ENCODE data around the gene TBX19. TPM values are rescaled to one million over a fixed set of nuclear protein-coding genes. Genes with fewer than 3 reads are reported as not detected.

Gene TBX19
- total RNA-seq, 1 experiment from 2014 or later: 3.0 TPM

DNA sequence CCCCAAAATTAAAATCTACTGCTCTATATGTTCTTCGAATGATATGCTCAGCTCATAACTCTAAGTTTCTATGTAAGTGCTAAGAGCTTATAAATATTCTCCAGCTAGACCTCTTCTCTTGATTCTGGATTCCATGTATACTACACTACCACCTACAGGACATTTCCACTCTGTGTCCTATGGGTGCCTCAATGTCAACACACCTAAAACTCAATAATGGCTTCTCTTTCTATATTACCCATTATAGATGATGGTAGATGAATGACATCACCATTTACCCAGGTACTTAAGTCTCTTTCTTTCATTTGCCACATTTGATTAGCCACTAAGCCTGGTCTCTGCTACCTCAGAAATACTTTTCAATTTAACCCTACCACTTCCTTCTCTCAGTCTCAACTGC, 41.3 kb downstream of the TBX19 start:
- intact Hi-C loops (cut with micrococcal nuclease): loop anchor here (2.0 kb wide), 2 partner anchors 87 to 237 kb away; no protein-coding TSS in a partner anchor
- H3K27me3 ChIP-seq (ENCODE audit: insufficient read depth, low read length): no peaks in the 10 kb centered on the region
- ChIA-PET CTCF (interaction anchor here (0.6 to 2.2 kb wide), 7 partner anchors 9 to 240 kb away, joined by 3 to 17 read pairs (median 4); no protein-coding TSS in a partner anchor), RAD21 (ENCODE audit: low non-redundant PET in 1 of 2, low total read pairs in 2 of 2, uncharacterized antibody in 2 of 2, unreplicated experiment in 2 of 2) (interaction anchor here (0.7 to 2.1 kb wide), 3 partner anchors 87 to 240 kb away, joined by 3 to 13 read pairs (median 6); no protein-coding TSS in a partner anchor), POLR2A (no interaction called here)
- TF ChIP-seq EGR1 (IDR thresholded peaks at IDR 0.05; ENCODE audit: low read depth): no peak
- no peak for TF ChIP-seq REST (IDR thresholded peaks at IDR 0.05; ENCODE audit: low read depth)
- TF ChIP-seq, protein P1, sequence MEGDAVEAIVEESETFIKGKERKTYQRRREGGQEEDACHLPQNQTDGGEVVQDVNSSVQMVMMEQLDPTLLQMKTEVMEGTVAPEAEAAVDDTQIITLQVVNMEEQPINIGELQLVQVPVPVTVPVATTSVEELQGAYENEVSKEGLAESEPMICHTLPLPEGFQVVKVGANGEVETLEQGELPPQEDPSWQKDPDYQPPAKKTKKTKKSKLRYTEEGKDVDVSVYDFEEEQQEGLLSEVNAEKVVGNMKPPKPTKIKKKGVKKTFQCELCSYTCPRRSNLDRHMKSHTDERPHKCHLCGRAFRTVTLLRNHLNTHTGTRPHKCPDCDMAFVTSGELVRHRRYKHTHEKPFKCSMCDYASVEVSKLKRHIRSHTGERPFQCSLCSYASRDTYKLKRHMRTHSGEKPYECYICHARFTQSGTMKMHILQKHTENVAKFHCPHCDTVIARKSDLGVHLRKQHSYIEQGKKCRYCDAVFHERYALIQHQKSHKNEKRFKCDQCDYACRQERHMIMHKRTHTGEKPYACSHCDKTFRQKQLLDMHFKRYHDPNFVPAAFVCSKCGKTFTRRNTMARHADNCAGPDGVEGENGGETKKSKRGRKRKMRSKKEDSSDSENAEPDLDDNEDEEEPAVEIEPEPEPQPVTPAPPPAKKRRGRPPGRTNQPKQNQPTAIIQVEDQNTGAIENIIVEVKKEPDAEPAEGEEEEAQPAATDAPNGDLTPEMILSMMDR (IDR thresholded peaks at IDR 0.05 in 2 of 3, conservative IDR thresholded peaks at IDR 0.05 in 1 of 3; ENCODE audit: borderline replicate concordance in 1 of 3, insufficient read depth in 1 of 3, low read depth in 2 of 3, low read length in 2 of 3): peak; percentile 40 to 65 (median 58); a peak in 5 of 6 replicates
- peak; percentile 73 for TF ChIP-seq RAD21 (IDR thresholded peaks at IDR 0.05; ENCODE audit: low read depth)
- TF ChIP-seq ZFX (IDR thresholded peaks at IDR 0.05): no peak
- TF ChIP-seq SRF (IDR thresholded peaks at IDR 0.05; ENCODE audit: low read depth): no peak
- TF ChIP-seq CBX3 (IDR thresholded peaks at IDR 0.05; ENCODE audit: low read depth): no peak
- peaks cover 13 to 28% of the 10 kb centered on the region in 2 experiments for H3K4me1 ChIP-seq (ENCODE audit: control insufficient read depth in 1 of 2, insufficient read depth in 2 of 2, low read length in 2 of 2)
- H3K36me3 ChIP-seq (ENCODE audit: control insufficient read depth in 1 of 2, insufficient read depth in 2 of 2, low read length in 2 of 2): no peaks in the 10 kb centered on the region
- H2AFZ ChIP-seq (ENCODE audit: low read depth, low read length, poor library complexity, severe bottlenecking): no peak overlapping the region
- no peaks in the 10 kb centered on the region for H4K20me1 ChIP-seq (ENCODE audit: insufficient read depth)
- H3K9ac ChIP-seq (ENCODE audit: low read length): no peak overlapping the region
- H3K79me2 ChIP-seq (ENCODE audit: insufficient read depth, low read length): no peaks in the 10 kb centered on the region
- ATAC-seq (peak; percentile 75), DNase-seq (ENCODE audit: low read depth, low spot score) (peak; percentile 27)
- H3K4me2 ChIP-seq (ENCODE audit: low read length): no peak overlapping the region
- no TSS peak for BruUV-seq (replicated peaks)
- no peaks in the 10 kb centered on the region for H3K9me2 ChIP-seq (ENCODE audit: insufficient read depth)
- no peak overlapping the region for H3K27ac ChIP-seq (ENCODE audit: low read depth, low read length)
- H3K9me3 ChIP-seq (ENCODE audit: control insufficient read depth in 1 of 2, insufficient read depth in 1 of 2, low read depth in 1 of 2, low read length in 2 of 2): no peaks in the 10 kb centered on the region
- H3K4me3 ChIP-seq (replicated peaks in 1 of 2; ENCODE audit: low read depth in 1 of 2, low read length in 2 of 2): no peak overlapping the region

Measured in HCT116 (cell line).